Measurements from ENCODE around the gene GATA2. TPM values are rescaled to one million over a fixed set of nuclear protein-coding genes. Genes with fewer than 3 reads are reported as not detected.

Gene GATA2
- total RNA-seq, 1 donor from 2014 or later = 68.3 TPM

- H3K9me3 ChIP-seq = no peaks in the 10 kb centered on the region
- TF ChIP-seq CTCF (IDR thresholded peaks at IDR 0.05) = no peak
- H3K4me1 ChIP-seq = peaks cover 10% of the 10 kb centered on the region
- H3K27me3 ChIP-seq (ENCODE audit: low read depth) = peaks cover 41% of the 10 kb centered on the region
- H3K36me3 ChIP-seq = no peaks in the 10 kb centered on the region
- H3K27ac ChIP-seq = no peak overlapping the region
- intact Hi-C loops (cut with DNase I) = no loop called here
- peak overlapping the region; percentile 39 for H3K4me3 ChIP-seq
- DNase-seq = no peak
- no peak for ATAC-seq
These were observed 59.8 kb downstream of the GATA2 start for GRCh38 chr3:128432971-128433836.

- peak; percentile 17 to 19 for ATAC-seq
- H3K27ac ChIP-seq = no peak overlapping the region
- intact Hi-C loops (cut with DNase I) = no loop called here
- H3K27me3 ChIP-seq (ENCODE audit: low read depth) = peaks cover 48% of the 10 kb centered on the region
- no peaks in the 10 kb centered on the region for H3K9me3 ChIP-seq
- no peak for DNase-seq
- peak overlapping the region; percentile 39 for H3K4me3 ChIP-seq
- H3K4me1 ChIP-seq = peaks cover 10% of the 10 kb centered on the region
- TF ChIP-seq CTCF (IDR thresholded peaks at IDR 0.05) = no peak
- H3K36me3 ChIP-seq = no peaks in the 10 kb centered on the region
These were observed 60.6 kb downstream of the GATA2 start for GRCh38 chr3:128432301-128432970.

- H3K4me1 ChIP-seq = peaks cover 11% of the 10 kb centered on the region
- no peak overlapping the region for H3K27ac ChIP-seq
- intact Hi-C loops (cut with DNase I) = no loop called here
- no peak for TF ChIP-seq CTCF (IDR thresholded peaks at IDR 0.05)
- peaks cover 49% of the 10 kb centered on the region for H3K27me3 ChIP-seq (ENCODE audit: low read depth)
- H3K9me3 ChIP-seq = no peaks in the 10 kb centered on the region
- H3K4me3 ChIP-seq = no peak overlapping the region
- DNase-seq = no peak
- no peaks in the 10 kb centered on the region for H3K36me3 ChIP-seq
- no peak for ATAC-seq
These were observed 61.1 kb downstream of the GATA2 start for GRCh38 chr3:128431803-128432300.

- TF ChIP-seq CTCF (IDR thresholded peaks at IDR 0.05) = no peak
- DNase-seq (no peak), ATAC-seq (no peak)
- H3K4me1 ChIP-seq = peaks cover 19% of the 10 kb centered on the region
- no peak overlapping the region for H3K4me3 ChIP-seq
- no peaks in the 10 kb centered on the region for H3K9me3 ChIP-seq
- no peak overlapping the region for H3K27ac ChIP-seq
- intact Hi-C loops (cut with DNase I) = no loop called here
- H3K27me3 ChIP-seq (ENCODE audit: low read depth) = peaks cover 53% of the 10 kb centered on the region
- no peaks in the 10 kb centered on the region for H3K36me3 ChIP-seq
These were observed 62.3 kb downstream of the GATA2 start for GRCh38 chr3:128430731-128431130.

GRCh38 chr3:128430301-128430700 is 62.7 kb downstream of the GATA2 start:
- Histone ChIP-seq H3K27me3 (ENCODE audit: low read depth) (peaks cover 53% of the 10 kb centered on the region), H3K36me3 (no peaks in the 10 kb centered on the region), H3K27ac (no peak overlapping the region), H3K4me1 (peaks cover 19% of the 10 kb centered on the region), H3K4me3 (no peak overlapping the region), H3K9me3 (no peaks in the 10 kb centered on the region)
- ATAC-seq = no peak
- DNase-seq = no peak
- intact Hi-C loops (cut with DNase I) = no loop called here
- TF ChIP-seq CTCF (IDR thresholded peaks at IDR 0.05) = no peak
